Transverse colon (tissue), 4 donors: ENCODE measurements around the gene RNF17.

Experiments used
- CTCF ChIP-seq, 5 experiments: fragments of 200-600 bp in 3 of 5; fragments of 450-650 bp in 2 of 5; sonication (generic) in 3 of 5; IDR thresholded peaks; 1 replicate in 2 of 5; 2 replicates in 3 of 5; pipeline ENCODE4 v1.5.1; 2016 to 2017; ENCODE audit warnings: antibody characterized with exemption in 5 of 5, inconsistent platforms in 3 of 5, mild to moderate bottlenecking in 2 of 5, moderate library complexity in 1 of 5
- POLR2AphosphoS5 ChIP-seq, 3 donors: sonication (generic); formaldehyde crosslinking; IDR thresholded peaks; one replicate each; pipeline ENCODE4 v1.6.1; 2016; ENCODE audit warnings: antibody characterized with exemption in 3 of 3

- TF ChIP-seq CTCF (IDR thresholded peaks at IDR 0.05): no peak
- no peak for TF ChIP-seq POLR2AphosphoS5 (IDR thresholded peaks at IDR 0.05)
Measured at GRCh38 chr13:24899601-24900000, 135.6 kb downstream of the RNF17 start.
